Neural cell (in vitro differentiated cells): ENCODE data around the gene RNF32.
"Not testable (repeated sequence)": the region's sequence is repeated elsewhere in the genome, so short reads cannot be mapped to it uniquely, and the experiment has no call there.

Experiments
- EP300 ChIP-seq: fragments of 450-650 bp; conservative IDR thresholded peaks from 2 replicates; pipeline ENCODE4 v1.6.1; 2014; ENCODE audit warnings: antibody characterized with exemption, mild to moderate bottlenecking, moderate library complexity; ENCODE audit not compliant: poor library complexity, severe bottlenecking
- TF ChIP-seq, protein P1 (sequence below): fragments of 450-650 bp; IDR thresholded peaks from 2 replicates; pipeline ENCODE4 v1.5.1; 2014; ENCODE audit warnings: antibody characterized with exemption, mild to moderate bottlenecking, moderate library complexity; ENCODE audit not compliant: poor library complexity, severe bottlenecking

- TF ChIP-seq EP300, result not testable (repeated sequence)
- TF ChIP-seq, protein P1, sequence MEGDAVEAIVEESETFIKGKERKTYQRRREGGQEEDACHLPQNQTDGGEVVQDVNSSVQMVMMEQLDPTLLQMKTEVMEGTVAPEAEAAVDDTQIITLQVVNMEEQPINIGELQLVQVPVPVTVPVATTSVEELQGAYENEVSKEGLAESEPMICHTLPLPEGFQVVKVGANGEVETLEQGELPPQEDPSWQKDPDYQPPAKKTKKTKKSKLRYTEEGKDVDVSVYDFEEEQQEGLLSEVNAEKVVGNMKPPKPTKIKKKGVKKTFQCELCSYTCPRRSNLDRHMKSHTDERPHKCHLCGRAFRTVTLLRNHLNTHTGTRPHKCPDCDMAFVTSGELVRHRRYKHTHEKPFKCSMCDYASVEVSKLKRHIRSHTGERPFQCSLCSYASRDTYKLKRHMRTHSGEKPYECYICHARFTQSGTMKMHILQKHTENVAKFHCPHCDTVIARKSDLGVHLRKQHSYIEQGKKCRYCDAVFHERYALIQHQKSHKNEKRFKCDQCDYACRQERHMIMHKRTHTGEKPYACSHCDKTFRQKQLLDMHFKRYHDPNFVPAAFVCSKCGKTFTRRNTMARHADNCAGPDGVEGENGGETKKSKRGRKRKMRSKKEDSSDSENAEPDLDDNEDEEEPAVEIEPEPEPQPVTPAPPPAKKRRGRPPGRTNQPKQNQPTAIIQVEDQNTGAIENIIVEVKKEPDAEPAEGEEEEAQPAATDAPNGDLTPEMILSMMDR, result not testable (repeated sequence)
Measured at GRCh38 chr7:156697283-156697682, 56.7 kb downstream of the RNF32 start.
